Neuron (in vitro differentiated cells): ENCODE results near the gene ZNF675.
"Not testable (repeated sequence)": the region's sequence is repeated elsewhere in the genome, so short reads cannot be mapped to it uniquely, and the experiment has no call there.

Experiments
- H2AFZ ChIP-seq: one replicate; pipeline ENCODE4 v1.6.1; 2013; ENCODE audit warnings: low read depth, mild to moderate bottlenecking, inconsistent platforms, low read length, moderate library complexity
- H3K27me3 ChIP-seq: one replicate; pipeline ENCODE4 v1.6.1; 2013; ENCODE audit warnings: low read length; ENCODE audit not compliant: insufficient read depth
- H3K36me3 ChIP-seq: one replicate; pipeline ENCODE4 v1.6.1; 2013; ENCODE audit warnings: low read length; ENCODE audit not compliant: insufficient read depth
- H3K4me1 ChIP-seq: one replicate; pipeline ENCODE4 v1.6.1; 2013; ENCODE audit warnings: low read length; ENCODE audit not compliant: insufficient read depth
- H3K4me3 ChIP-seq: 2 replicates; pipeline ENCODE4 v1.5.1; 2013; ENCODE audit warnings: mild to moderate bottlenecking, low read length, moderate library complexity
- H3K9me3 ChIP-seq: one replicate; pipeline ENCODE4 v1.6.1; 2013; ENCODE audit warnings: low read length

The ZNF675 gene

GRCh38 chr19:23665651-23666410, 21.2 kb downstream of the ZNF675 start:
- no peak overlapping the region for H3K4me3 ChIP-seq
- H2AFZ ChIP-seq, result no peak overlapping the region
- peaks cover 38% of the 10 kb centered on the region for H3K9me3 ChIP-seq
- H3K27me3 ChIP-seq, result no peaks in the 10 kb centered on the region
- H3K4me1 ChIP-seq, result no peaks in the 10 kb centered on the region
- H3K36me3 ChIP-seq, result peaks cover 60% of the 10 kb centered on the region

- H3K4me3 ChIP-seq, H2AFZ ChIP-seq, H3K27me3 ChIP-seq, H3K4me1 ChIP-seq: not testable (repeated sequence)
- Histone ChIP-seq H3K9me3 (peaks cover 18% of the 10 kb centered on the region), H3K36me3 (peaks cover 26% of the 10 kb centered on the region)
These were observed 37.2 kb downstream of the ZNF675 start for GRCh38 chr19:23649817-23650216.
